SK-N-SH treated with all-trans-retinoic acid at 6 μM for 48 hours (cell line): ENCODE results near the gene PDSS1.
"Not testable (repeated sequence)": the region's sequence is repeated elsewhere in the genome, so short reads cannot be mapped to it uniquely, and the experiment has no call there.

ENCODE experiments used
- ATAC-seq: fragments of 200-7000 bp; cut with Tn5 transposase; 3 replicates; pipeline ENCODE4 v1.9.1; 2020; ENCODE audit warnings: mild to moderate bottlenecking, moderate library complexity
- ARNTL ChIP-seq: fragments of 450-650 bp; formaldehyde crosslinking; IDR thresholded peaks from 2 replicates; pipeline ENCODE4 v1.5.0; 2020; ENCODE audit warnings: low read depth, mild to moderate bottlenecking, moderate library complexity, borderline replicate concordance
- BACH2 ChIP-seq: fragments of 250-450 bp; sonication (Bioruptor Pico); IDR thresholded peaks from 2 replicates; pipeline ENCODE4 v1.9.0; 2021; ENCODE audit warnings: mild to moderate bottlenecking, borderline replicate concordance
- CSDC2 ChIP-seq: fragments of 250-450 bp; sonication (Bioruptor Pico); IDR thresholded peaks from 2 replicates; pipeline ENCODE4 v1.5.0; 2020; ENCODE audit warnings: mild to moderate bottlenecking, moderate library complexity
- ESRRG ChIP-seq: fragments of 250-450 bp; sonication (Bioruptor Pico); IDR thresholded peaks from 2 replicates; pipeline ENCODE4 v1.6.1; 2021; ENCODE audit warnings: mild to moderate bottlenecking
- ISL1 ChIP-seq: fragments of 250-450 bp; sonication (Bioruptor Pico); IDR thresholded peaks from 2 replicates; pipeline ENCODE4 v2.1.2; 2022; ENCODE audit warnings: mild to moderate bottlenecking, moderate library complexity
- OSR1 ChIP-seq: fragments of 250-450 bp; sonication (Bioruptor Pico); IDR thresholded peaks from 2 replicates; pipeline ENCODE4 v1.8.0; 2022; ENCODE audit warnings: moderate library complexity, mild to moderate bottlenecking, inconsistent platforms
- POU6F1 ChIP-seq: fragments of 250-450 bp; sonication (Bioruptor Pico); IDR thresholded peaks from 2 replicates; pipeline ENCODE4 v1.8.0; 2021; ENCODE audit warnings: low read depth, mild to moderate bottlenecking, moderate library complexity, borderline replicate concordance
- PPARA ChIP-seq: fragments of 250-450 bp; sonication (Bioruptor Pico); IDR thresholded peaks from 2 replicates; pipeline ENCODE4 v1.5.0; 2020; ENCODE audit warnings: mild to moderate bottlenecking, borderline replicate concordance
- RARB ChIP-seq: fragments of 250-450 bp; sonication (Bioruptor Pico); IDR thresholded peaks from 2 replicates; pipeline ENCODE4 v1.8.0; 2021; ENCODE audit warnings: mild to moderate bottlenecking, moderate library complexity
- SNAI2 ChIP-seq: fragments of 250-450 bp; sonication (Bioruptor Pico); IDR thresholded peaks from 2 replicates; pipeline ENCODE4 v1.5.0; 2020; ENCODE audit warnings: mild to moderate bottlenecking, moderate library complexity
- TCF4 ChIP-seq: fragments of 250-450 bp; sonication (Bioruptor Pico); IDR thresholded peaks from 2 replicates; pipeline ENCODE4 v1.8.0; 2021; ENCODE audit warnings: mild to moderate bottlenecking, moderate library complexity, borderline replicate concordance
- TOX ChIP-seq: fragments of 250-450 bp; sonication (Bioruptor Pico); IDR thresholded peaks from 2 replicates; pipeline ENCODE4 v1.8.0; 2021; ENCODE audit warnings: mild to moderate bottlenecking, moderate library complexity, borderline replicate concordance
- TSHZ2 ChIP-seq: fragments of 250-450 bp; sonication (Bioruptor Pico); IDR thresholded peaks from 2 replicates; pipeline ENCODE4 v1.5.0; 2020; ENCODE audit warnings: mild to moderate bottlenecking, moderate library complexity
- ZC3H10 ChIP-seq: fragments of 250-450 bp; sonication (Bioruptor Pico); IDR thresholded peaks from 2 replicates; pipeline ENCODE4 v1.5.1; 2021; ENCODE audit warnings: mild to moderate bottlenecking, moderate library complexity
- ZFP3 ChIP-seq: fragments of 250-450 bp; sonication (Bioruptor Pico); IDR thresholded peaks from 2 replicates; pipeline ENCODE4 v1.5.0; 2020; ENCODE audit warnings: mild to moderate bottlenecking, moderate library complexity
- ZFP30 ChIP-seq: fragments of 450-650 bp; formaldehyde crosslinking; IDR thresholded peaks from 2 replicates; pipeline ENCODE4 v1.5.0; 2022; ENCODE audit warnings: mild to moderate bottlenecking, moderate library complexity
- ZNF565 ChIP-seq: fragments of 450-650 bp; formaldehyde crosslinking; conservative IDR thresholded peaks from 2 replicates; pipeline ENCODE4 v1.5.0; 2020; ENCODE audit warnings: low read depth, mild to moderate bottlenecking, moderate library complexity
- ZNF70 ChIP-seq: fragments of 450-650 bp; formaldehyde crosslinking; IDR thresholded peaks from 2 replicates; pipeline ENCODE4 v1.5.0; 2020; ENCODE audit warnings: mild to moderate bottlenecking, moderate library complexity
- ZNF8 ChIP-seq: fragments of 450-650 bp; formaldehyde crosslinking; IDR thresholded peaks from 2 replicates; pipeline ENCODE4 v1.5.0; 2020; ENCODE audit warnings: mild to moderate bottlenecking, moderate library complexity
- TF ChIP-seq, protein P1 (sequence below): fragments of 250-450 bp; sonication (Bioruptor Pico); IDR thresholded peaks from 2 replicates; pipeline ENCODE4 v1.5.1; 2020; ENCODE audit warnings: low read depth, mild to moderate bottlenecking, moderate library complexity
- TF ChIP-seq, protein P2 (sequence below): fragments of 250-450 bp; sonication (Bioruptor Pico); IDR thresholded peaks from 2 replicates; pipeline ENCODE4 v1.5.1; 2021; ENCODE audit warnings: mild to moderate bottlenecking, moderate library complexity
- TF ChIP-seq, protein P3 (sequence below): fragments of 250-450 bp; sonication (Bioruptor Pico); IDR thresholded peaks from 2 replicates; pipeline ENCODE4 v1.8.0; 2020; ENCODE audit warnings: mild to moderate bottlenecking, moderate library complexity, borderline replicate concordance

The PDSS1 gene

GRCh38 chr10:26650406-26650805, 47.1 kb upstream of the PDSS1 start:
- no peak for ATAC-seq
- TF ChIP-seq TOX (CRISPR knock-in tag) (no peak), ZNF565 (CRISPR knock-in tag) (no peak), CSDC2 (no peak), ZFP30 (CRISPR knock-in tag) (no peak), ESRRG (CRISPR knock-in tag) (no peak)

- not testable (repeated sequence) for ATAC-seq
Observed at GRCh38 chr10:26651476-26651875, 46.0 kb upstream of the PDSS1 start.

DNA sequence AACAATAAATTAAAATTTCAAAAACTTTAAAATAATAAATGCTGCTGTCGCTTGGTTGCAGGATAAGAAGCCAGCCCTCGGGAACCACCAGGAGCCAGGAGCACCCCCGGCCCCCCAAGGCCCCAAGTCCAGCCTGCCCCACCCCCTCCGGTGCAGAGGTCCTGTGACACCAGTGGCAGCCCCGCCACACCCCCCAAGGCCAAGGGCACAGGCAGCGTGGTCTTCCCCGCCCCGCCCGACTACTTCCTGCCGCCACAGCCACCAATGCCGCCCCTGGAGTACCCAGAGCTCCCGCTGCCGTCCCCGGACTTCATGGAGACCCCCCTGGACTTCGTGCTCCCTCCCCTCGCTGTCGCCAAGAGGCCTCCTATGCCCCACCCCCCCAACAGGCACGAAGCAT, 44.5 kb upstream of the PDSS1 start:
- no peak for ATAC-seq
- TF ChIP-seq OSR1 (no peak), TOX (CRISPR knock-in tag) (no peak), ISL1 (CRISPR knock-in tag) (no peak), ESRRG (CRISPR knock-in tag) (no peak), ARNTL (no peak), SNAI2 (CRISPR knock-in tag) (no peak), ZNF565 (CRISPR knock-in tag) (no peak), ZNF70 (no peak), ZFP30 (CRISPR knock-in tag) (no peak), TSHZ2 (no peak), RARB (no peak), ZFP3 (no peak), POU6F1 (CRISPR knock-in tag) (no peak), PPARA (no peak)
- TF ChIP-seq, protein P1, sequence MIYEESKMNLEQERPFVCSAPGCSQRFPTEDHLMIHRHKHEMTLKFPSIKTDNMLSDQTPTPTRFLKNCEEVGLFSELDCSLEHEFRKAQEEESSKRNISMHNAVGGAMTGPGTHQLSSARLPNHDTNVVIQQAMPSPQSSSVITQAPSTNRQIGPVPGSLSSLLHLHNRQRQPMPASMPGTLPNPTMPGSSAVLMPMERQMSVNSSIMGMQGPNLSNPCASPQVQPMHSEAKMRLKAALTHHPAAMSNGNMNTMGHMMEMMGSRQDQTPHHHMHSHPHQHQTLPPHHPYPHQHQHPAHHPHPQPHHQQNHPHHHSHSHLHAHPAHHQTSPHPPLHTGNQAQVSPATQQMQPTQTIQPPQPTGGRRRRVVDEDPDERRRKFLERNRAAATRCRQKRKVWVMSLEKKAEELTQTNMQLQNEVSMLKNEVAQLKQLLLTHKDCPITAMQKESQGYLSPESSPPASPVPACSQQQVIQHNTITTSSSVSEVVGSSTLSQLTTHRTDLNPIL (CRISPR knock-in tag), result no peak
- TF ChIP-seq, protein P2, sequence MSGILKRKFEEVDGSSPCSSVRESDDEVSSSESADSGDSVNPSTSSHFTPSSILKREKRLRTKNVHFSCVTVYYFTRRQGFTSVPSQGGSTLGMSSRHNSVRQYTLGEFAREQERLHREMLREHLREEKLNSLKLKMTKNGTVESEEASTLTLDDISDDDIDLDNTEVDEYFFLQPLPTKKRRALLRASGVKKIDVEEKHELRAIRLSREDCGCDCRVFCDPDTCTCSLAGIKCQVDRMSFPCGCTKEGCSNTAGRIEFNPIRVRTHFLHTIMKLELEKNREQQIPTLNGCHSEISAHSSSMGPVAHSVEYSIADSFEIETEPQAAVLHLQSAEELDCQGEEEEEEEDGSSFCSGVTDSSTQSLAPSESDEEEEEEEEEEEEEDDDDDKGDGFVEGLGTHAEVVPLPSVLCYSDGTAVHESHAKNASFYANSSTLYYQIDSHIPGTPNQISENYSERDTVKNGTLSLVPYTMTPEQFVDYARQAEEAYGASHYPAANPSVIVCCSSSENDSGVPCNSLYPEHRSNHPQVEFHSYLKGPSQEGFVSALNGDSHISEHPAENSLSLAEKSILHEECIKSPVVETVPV, result no peak
- TF ChIP-seq, protein P3, sequence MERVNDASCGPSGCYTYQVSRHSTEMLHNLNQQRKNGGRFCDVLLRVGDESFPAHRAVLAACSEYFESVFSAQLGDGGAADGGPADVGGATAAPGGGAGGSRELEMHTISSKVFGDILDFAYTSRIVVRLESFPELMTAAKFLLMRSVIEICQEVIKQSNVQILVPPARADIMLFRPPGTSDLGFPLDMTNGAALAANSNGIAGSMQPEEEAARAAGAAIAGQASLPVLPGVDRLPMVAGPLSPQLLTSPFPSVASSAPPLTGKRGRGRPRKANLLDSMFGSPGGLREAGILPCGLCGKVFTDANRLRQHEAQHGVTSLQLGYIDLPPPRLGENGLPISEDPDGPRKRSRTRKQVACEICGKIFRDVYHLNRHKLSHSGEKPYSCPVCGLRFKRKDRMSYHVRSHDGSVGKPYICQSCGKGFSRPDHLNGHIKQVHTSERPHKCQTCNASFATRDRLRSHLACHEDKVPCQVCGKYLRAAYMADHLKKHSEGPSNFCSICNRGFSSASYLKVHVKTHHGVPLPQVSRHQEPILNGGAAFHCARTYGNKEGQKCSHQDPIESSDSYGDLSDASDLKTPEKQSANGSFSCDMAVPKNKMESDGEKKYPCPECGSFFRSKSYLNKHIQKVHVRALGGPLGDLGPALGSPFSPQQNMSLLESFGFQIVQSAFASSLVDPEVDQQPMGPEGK (CRISPR knock-in tag), result no peak

DNA sequence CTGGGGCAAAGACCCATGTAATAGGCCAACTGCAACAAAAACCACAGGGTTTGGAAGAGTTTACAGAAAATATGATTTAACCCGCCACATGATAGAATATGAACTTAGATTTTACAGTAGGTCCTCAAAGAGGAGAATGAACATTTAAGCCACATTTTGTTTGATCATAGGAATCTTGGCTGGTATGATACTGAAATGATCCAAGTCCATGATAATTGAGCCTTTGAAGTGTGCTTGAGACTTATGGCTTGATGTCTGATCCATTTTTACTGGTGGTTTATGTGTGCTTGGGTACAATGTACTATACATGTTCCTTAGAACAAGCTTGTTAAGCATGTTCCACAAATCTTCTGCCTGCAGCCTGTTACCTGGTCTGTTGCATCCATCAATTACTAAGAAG, 41.8 kb upstream of the PDSS1 start:
- ATAC-seq, result no peak
- TF ChIP-seq ZNF565 (CRISPR knock-in tag) (no peak), ZC3H10 (CRISPR knock-in tag) (no peak), TSHZ2 (no peak), ZNF8 (CRISPR knock-in tag) (no peak), BACH2 (CRISPR knock-in tag) (no peak), ZFP3 (no peak), POU6F1 (CRISPR knock-in tag) (no peak), SNAI2 (CRISPR knock-in tag) (no peak), TCF4 (CRISPR knock-in tag) (no peak), ISL1 (CRISPR knock-in tag) (no peak)
- TF ChIP-seq, protein P2, result no peak
